ENCODE data around the gene SRGAP2C.
"Not testable (repeated sequence)": the region's sequence is repeated elsewhere in the genome, so short reads cannot be mapped to it uniquely, and the experiment has no call there.

SRGAP2C gene

GRCh38 chr1:121337958-121338357 lies 153.2 kb downstream of the SRGAP2C start:
- DNase-seq (ENCODE audit: low spot score): not testable (repeated sequence)

GRCh38 chr1:121339611-121340010 lies 154.8 kb downstream of the SRGAP2C start:
- DNase-seq (ENCODE audit: low spot score): not testable (repeated sequence)

- not testable (repeated sequence) for DNase-seq (ENCODE audit: low spot score)
These were observed 158.6 kb downstream of the SRGAP2C start for GRCh38 chr1:121343311-121343906.

- not testable (repeated sequence) for DNase-seq (ENCODE audit: low spot score)
These were observed 159.6 kb downstream of the SRGAP2C start for GRCh38 chr1:121344355-121344754.

- not testable (repeated sequence) for DNase-seq (ENCODE audit: low spot score)
These were observed 161.9 kb downstream of the SRGAP2C start for GRCh38 chr1:121346654-121347053.

GRCh38 chr1:121347476-121347875 lies 162.7 kb downstream of the SRGAP2C start:
- not testable (repeated sequence) for DNase-seq (ENCODE audit: low spot score)

GRCh38 chr1:121348115-121348514 lies 163.3 kb downstream of the SRGAP2C start:
- not testable (repeated sequence) for DNase-seq (ENCODE audit: low spot score)

GRCh38 chr1:121349332-121349967 lies 164.7 kb downstream of the SRGAP2C start:
- DNase-seq (ENCODE audit: low spot score): not testable (repeated sequence)

GRCh38 chr1:121355711-121356420 lies 171.1 kb downstream of the SRGAP2C start:
- not testable (repeated sequence) for DNase-seq (ENCODE audit: low spot score)

GRCh38 chr1:121356819-121357218 lies 172.0 kb downstream of the SRGAP2C start:
- not testable (repeated sequence) for DNase-seq (ENCODE audit: low spot score)

- DNase-seq (ENCODE audit: low spot score): not testable (repeated sequence)
These were observed 175.8 kb downstream of the SRGAP2C start for GRCh38 chr1:121360531-121360930.

- not testable (repeated sequence) for DNase-seq (ENCODE audit: low spot score)
These were observed 176.9 kb downstream of the SRGAP2C start for GRCh38 chr1:121361451-121362233.

- DNase-seq (ENCODE audit: low spot score): not testable (repeated sequence)
These were observed 177.6 kb downstream of the SRGAP2C start for GRCh38 chr1:121362234-121362883.

GRCh38 chr1:121365316-121365715 lies 180.5 kb downstream of the SRGAP2C start:
- DNase-seq (ENCODE audit: low spot score): not testable (repeated sequence)

GRCh38 chr1:121365723-121366122 lies 180.9 kb downstream of the SRGAP2C start:
- DNase-seq (ENCODE audit: low spot score): not testable (repeated sequence)

GRCh38 chr1:121366171-121366570 lies 181.4 kb downstream of the SRGAP2C start:
- not testable (repeated sequence) for DNase-seq (ENCODE audit: low spot score)

- DNase-seq (ENCODE audit: low spot score): not testable (repeated sequence)
These were observed 184.1 kb downstream of the SRGAP2C start for GRCh38 chr1:121368910-121369309.

GRCh38 chr1:121369959-121370358 lies 185.2 kb downstream of the SRGAP2C start:
- not testable (repeated sequence) for DNase-seq (ENCODE audit: low spot score)

- DNase-seq (ENCODE audit: low spot score): not testable (repeated sequence)
These were observed 190.1 kb downstream of the SRGAP2C start for GRCh38 chr1:121374851-121375367.

- not testable (repeated sequence) for DNase-seq (ENCODE audit: low spot score)
These were observed 192.2 kb downstream of the SRGAP2C start for GRCh38 chr1:121376986-121377385.

- DNase-seq (ENCODE audit: low spot score): not testable (repeated sequence)
These were observed 194.0 kb downstream of the SRGAP2C start for GRCh38 chr1:121378757-121379156.

All from NAMALWA (cell line).